SJCRH30 (cell line): Measurements from ENCODE around the gene PIM3. TPM values are rescaled to one million over a fixed set of nuclear protein-coding genes. Genes with fewer than 3 reads are reported as not detected.
"Not testable (repeated sequence)": the region's sequence is repeated elsewhere in the genome, so short reads cannot be mapped to it uniquely, and the experiment has no call there.

Experiments used
- DNase-seq, 2 experiments: peaks; one replicate each; pipeline ENCODE4 v3.0.0-alpha.2; 2015 to 2020
- H3K27ac ChIP-seq: fragments of 250-450 bp; sonication (Bioruptor Pico); 2 replicates; pipeline ENCODE4 v1.5.1; 2020; ENCODE audit warnings: mild to moderate bottlenecking, moderate library complexity
- H3K27me3 ChIP-seq: fragments of 250-450 bp; sonication (Bioruptor Pico); 2 replicates; pipeline ENCODE4 v1.5.1; 2020; ENCODE audit warnings: mild to moderate bottlenecking, moderate library complexity
- H3K36me3 ChIP-seq: fragments of 250-450 bp; sonication (Bioruptor Pico); 2 replicates; pipeline ENCODE4 v1.5.1; 2020; ENCODE audit warnings: mild to moderate bottlenecking, moderate library complexity
- H3K4me1 ChIP-seq: fragments of 250-450 bp; sonication (Bioruptor Pico); 2 replicates; pipeline ENCODE4 v1.5.1; 2020; ENCODE audit warnings: mild to moderate bottlenecking, moderate library complexity
- H3K4me3 ChIP-seq: fragments of 250-450 bp; sonication (Bioruptor Pico); 2 replicates; pipeline ENCODE4 v1.5.1; 2020; ENCODE audit warnings: mild to moderate bottlenecking, moderate library complexity
- H3K9me3 ChIP-seq: fragments of 250-450 bp; sonication (Bioruptor Pico); replicated peaks from 2 replicates; pipeline ENCODE4 v1.5.1; 2020; ENCODE audit warnings: mild to moderate bottlenecking, moderate library complexity
- total RNA-seq: library from RNA; depleted of rRNA; stranded (reverse); fragments of >200 nt; shearing (Covaris generic); gene quantifications from 2 replicates; pipeline ENCODE4 v1.2.3, GENCODE V29; 2014

The PIM3 gene
- total RNA-seq, 1 experiment from 2014 or later: 51.2 TPM

DNA sequence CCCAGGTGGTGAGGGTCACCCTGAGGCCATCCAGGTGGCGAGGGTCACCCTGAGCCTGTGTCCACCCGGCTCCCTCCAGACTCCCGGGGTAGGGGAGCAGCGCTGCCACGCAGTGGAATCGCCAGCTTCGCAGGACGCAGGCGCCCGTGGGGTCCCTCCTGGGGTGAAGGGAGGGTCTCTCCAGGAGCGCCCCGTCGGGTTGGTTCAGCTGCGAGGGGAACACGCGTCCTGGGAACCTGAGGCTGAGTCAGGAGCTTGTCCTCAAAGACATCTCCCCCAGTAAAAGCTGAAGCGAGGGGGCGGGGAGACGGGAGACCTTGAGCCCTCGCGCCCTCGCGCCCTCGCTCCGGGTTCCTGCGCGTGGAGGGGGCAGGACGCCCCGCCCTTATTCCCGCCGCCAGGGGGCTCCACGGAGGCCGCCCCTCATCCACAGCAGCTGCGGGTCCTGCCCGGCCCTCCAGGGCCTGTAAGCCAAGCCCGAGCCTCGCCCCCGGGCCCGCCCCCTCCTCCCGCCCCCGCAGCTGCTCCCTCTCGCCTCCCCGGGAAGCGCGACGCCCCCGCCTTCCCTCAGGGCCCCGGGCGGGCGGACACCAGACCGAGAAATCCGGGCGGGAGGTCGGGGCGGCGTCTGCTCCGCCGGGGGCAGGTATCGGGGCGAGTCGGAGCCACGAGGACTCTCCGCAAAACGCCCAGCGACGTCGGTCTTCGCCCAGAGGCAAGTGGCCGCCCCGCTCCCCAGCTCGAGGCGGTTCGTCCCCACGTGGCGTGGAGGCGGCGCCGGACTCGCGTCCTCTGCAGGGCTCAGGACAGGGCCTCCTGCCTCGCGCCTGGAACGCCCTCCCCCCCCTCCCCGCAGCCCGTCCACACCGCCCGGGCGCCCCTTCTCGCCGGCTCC, 22.8 kb downstream of the PIM3 start:
- Histone ChIP-seq H3K27me3 (no peaks in the 10 kb centered on the region), H3K27ac (no peak overlapping the region), H3K36me3 (no peaks in the 10 kb centered on the region), H3K4me3 (no peak overlapping the region), H3K9me3 (peaks cover 10% of the 10 kb centered on the region; the same call in 1 of the 2 replicates), H3K4me1 (no peaks in the 10 kb centered on the region)
- no peak for DNase-seq

DNA sequence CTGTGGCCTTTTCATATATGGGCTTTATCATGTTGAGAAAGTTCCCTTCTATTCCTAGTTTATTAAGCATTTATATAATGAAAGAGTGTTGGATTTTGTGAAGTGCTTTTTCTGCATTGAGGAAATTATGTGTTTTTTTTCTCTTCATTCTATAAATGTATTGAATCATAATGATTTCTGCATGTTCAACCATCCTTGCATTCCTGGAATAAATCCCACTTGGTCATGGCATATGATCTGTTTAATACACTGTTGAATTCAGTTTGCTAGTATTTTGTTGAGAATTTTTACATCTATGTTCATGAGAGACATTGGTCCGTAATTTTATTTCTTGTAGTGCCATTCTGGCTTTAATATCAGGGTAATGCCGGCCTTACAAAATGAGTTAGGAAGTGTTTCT, 25.8 kb downstream of the PIM3 start:
- no peak overlapping the region for H3K27ac ChIP-seq
- H3K4me1 ChIP-seq: no peaks in the 10 kb centered on the region
- no peak overlapping the region for H3K4me3 ChIP-seq
- no peaks in the 10 kb centered on the region for H3K27me3 ChIP-seq
- DNase-seq: no peak
- peaks cover 16% of the 10 kb centered on the region for H3K9me3 ChIP-seq
- no peaks in the 10 kb centered on the region for H3K36me3 ChIP-seq

DNA sequence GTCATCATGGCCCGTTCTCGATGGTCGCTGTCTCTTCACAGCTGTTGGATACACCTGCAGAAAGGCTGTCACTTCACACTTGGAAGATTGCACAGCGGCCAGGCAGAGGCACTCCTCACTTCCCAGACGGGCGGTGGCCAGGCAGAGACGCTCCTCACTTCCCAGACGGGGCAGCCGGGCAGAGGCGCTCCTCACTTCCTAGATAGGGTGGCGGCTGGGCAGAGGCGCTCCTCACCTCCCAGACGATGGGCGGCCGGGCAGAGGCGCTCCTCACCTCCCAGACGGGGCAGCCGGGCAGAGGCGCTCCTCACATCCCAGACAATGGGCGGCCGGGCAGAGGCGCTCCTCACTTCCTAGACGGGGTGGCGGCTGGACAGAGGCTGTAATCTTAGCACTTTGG, 29.3 kb downstream of the PIM3 start:
- H3K4me3 ChIP-seq, H3K27me3 ChIP-seq, H3K36me3 ChIP-seq, H3K27ac ChIP-seq, H3K4me1 ChIP-seq, DNase-seq: not testable (repeated sequence)
- H3K9me3 ChIP-seq: peaks cover 17% of the 10 kb centered on the region

DNA sequence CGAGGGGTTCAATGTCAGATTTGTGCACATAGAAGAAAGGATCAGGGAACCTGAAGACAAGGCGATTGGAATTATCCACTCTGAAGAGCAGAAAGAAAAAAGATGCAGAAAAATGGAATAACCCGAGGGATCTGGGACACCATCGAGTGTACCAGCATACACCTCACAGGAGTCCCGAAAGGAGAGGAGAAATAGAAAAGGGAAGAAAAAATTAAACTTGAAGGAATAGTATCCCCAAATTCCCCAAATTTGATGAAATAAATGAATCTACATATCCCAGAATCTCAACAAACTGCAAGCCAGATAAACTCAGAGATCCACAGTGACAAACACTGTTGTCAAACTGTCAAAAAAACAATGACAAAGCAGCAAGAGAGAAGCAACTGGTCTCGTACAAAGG, 30.6 kb downstream of the PIM3 start:
- Histone ChIP-seq H3K36me3 (no peaks in the 10 kb centered on the region), H3K27me3 (no peaks in the 10 kb centered on the region), H3K4me1 (no peaks in the 10 kb centered on the region), H3K27ac (no peak overlapping the region), H3K9me3 (peaks cover 17% of the 10 kb centered on the region), H3K4me3 (no peak overlapping the region)
- no peak for DNase-seq

DNA sequence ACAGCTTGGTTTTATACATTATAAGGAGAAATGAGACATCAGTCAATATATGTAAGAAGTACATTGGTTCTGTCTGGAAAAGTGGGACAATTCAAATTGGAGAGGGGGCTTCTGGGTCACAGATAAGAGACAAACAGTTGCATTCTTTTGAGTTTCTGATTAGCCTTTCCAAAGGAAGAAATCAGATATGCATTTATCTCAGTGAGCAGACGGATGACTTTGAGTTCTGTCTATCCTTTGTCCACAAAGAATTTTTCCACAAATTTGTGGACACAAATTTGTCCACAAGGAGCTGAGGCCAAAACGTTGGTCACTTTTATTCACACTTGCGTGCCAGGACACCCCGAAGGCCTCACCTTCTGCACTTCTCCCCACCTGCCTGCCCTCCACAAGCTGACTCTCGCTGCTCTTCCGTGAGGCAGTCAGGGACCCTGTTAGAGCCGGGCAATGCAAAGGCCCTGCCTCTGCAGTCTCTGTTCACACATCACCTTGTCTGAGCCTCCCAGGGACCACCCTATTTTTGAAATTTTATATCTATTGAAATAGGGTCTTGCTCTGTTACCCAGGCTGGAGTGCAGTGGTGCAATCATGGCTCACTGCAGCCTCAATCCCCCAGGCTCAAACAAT, 31.4 kb downstream of the PIM3 start:
- Histone ChIP-seq H3K27me3 (no peaks in the 10 kb centered on the region), H3K9me3 (peaks cover 12% of the 10 kb centered on the region), H3K36me3 (no peaks in the 10 kb centered on the region), H3K4me3 (no peak overlapping the region), H3K4me1 (no peaks in the 10 kb centered on the region), H3K27ac (no peak overlapping the region)
- DNase-seq: no peak

DNA sequence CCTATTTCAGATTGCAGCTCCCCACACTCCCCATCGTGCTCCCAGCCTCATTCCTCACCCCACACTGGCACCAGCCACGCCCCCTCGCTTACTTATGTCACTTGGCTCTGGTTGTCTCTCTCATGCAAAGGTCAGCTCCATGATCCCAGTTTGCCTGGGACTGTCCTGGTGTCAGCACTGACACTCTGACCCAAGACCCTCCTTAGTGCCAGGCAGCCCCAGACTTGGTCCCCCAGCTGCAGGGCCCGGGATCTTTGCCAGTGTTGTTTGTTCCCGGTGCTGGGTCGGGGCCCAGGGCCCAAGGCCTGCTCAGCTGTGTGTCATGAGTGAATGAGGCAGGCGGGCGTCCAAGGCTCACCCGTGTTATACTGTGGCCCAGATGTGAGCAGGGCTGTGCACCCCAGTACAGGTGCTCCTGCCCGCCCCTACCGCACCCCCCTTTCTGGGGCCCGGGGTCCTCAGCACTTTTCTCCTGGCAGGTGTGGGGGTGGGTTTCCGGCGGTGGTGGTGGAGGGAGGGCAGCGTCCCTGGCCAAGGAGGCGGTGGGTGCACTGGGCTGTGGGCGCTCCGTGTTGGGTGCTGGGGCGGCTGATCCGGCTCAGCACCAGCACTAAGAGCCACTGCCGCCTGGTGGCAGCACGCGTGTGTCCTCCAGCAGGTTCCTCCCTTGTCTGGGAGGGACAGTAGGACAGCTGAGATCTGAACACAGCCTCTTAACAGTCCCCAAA, 32.5 kb downstream of the PIM3 start:
- no peaks in the 10 kb centered on the region for H3K4me1 ChIP-seq
- no peak overlapping the region for H3K4me3 ChIP-seq
- no peak overlapping the region for H3K27ac ChIP-seq
- peak; percentile 33 to 48 for DNase-seq
- H3K36me3 ChIP-seq: no peaks in the 10 kb centered on the region
- H3K27me3 ChIP-seq: no peaks in the 10 kb centered on the region
- peaks cover 12% of the 10 kb centered on the region for H3K9me3 ChIP-seq

DNA sequence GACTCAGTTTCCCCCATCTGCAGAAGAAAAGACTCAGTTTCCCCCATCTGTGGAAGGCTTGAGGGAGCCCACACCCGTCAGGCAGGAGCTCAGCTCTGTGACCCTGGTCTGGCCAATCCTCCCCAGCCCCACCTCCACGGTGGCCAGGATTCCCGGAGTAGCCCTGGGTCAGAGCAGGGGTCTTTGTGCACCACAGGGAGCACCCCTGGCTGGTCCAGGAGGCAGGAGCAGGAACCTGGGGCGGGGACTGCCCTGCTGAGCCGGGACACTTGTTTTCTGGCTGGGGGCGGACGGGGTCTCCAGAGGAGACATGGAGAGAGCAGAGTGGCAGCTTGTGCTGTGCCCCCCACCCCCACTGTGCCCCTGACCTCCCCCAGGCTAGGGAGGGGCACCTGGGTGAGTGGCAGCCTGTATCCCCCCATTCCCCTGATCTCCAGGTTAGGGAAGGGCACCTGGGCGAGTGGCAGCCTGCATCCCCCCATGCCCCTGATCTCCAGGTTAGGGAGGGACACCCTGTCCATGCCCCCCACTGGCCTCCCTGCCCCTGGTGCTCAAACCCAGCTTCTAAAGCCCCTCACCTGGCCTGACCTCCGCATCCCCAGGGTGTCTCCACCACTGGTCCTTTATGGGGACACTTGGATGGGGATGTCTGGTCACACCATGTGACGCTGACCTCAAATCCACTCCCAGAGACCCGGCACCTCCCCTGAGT, 33.2 kb downstream of the PIM3 start:
- Histone ChIP-seq H3K27me3 (no peaks in the 10 kb centered on the region), H3K4me1 (no peaks in the 10 kb centered on the region), H3K9me3 (peaks cover 12% of the 10 kb centered on the region), H3K36me3 (no peaks in the 10 kb centered on the region), H3K4me3 (no peak overlapping the region), H3K27ac (no peak overlapping the region)
- DNase-seq: no peak

DNA sequence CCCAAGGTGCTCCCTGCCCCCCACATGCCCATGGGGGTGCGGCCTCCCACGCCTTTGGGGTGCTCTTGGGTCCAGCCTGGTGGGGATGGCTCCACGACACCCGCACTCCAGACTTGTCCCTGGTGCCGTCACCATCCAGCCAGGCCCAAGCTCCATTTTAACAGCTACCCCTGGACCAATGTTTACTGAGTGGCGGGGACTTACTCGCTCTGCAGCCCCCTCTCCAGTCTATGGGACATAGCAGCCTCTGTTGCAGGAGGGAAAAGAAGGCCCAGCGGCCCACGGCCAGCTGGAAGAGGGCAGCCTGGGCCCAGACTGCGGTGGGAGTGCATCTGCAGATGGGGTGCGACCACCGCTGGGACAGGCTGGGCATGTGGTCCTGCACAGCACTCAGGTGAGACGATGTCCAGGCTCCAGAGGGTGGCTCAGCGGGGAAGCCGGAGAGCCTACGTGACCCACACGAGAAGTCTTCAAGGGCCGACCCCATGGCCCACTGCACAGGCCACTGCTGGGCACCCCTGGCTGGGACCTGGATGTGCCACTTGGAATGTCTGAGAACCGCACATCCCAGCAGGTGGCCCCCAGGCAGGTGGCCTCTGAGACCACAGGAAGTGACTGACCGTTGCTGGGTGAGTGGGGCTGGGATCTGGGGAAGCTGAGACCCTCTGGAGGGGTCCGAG, 33.9 kb downstream of the PIM3 start:
- Histone ChIP-seq H3K4me1 (no peaks in the 10 kb centered on the region), H3K9me3 (peaks cover 12% of the 10 kb centered on the region), H3K36me3 (no peaks in the 10 kb centered on the region), H3K4me3 (no peak overlapping the region), H3K27ac (no peak overlapping the region), H3K27me3 (no peaks in the 10 kb centered on the region)
- no peak for DNase-seq

DNA sequence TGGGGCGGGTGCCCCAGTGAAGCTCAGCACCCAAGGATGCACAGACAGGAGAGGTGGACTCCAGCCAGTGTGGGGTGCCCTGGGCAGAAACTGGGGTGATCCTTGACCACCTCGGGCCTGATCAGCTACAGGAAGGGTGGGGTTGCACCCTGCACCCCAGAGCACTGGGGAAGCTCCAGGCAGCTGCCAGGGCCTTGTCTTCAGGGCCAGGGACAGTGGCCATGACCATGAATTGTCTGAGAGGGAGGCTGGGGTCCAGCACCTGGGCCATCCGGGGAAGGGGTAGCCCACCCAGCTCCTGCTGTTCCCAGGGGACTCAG, 34.4 kb downstream of the PIM3 start:
- no peak for DNase-seq
- Histone ChIP-seq H3K9me3 (peaks cover 12% of the 10 kb centered on the region), H3K27me3 (no peaks in the 10 kb centered on the region), H3K4me1 (no peaks in the 10 kb centered on the region), H3K36me3 (no peaks in the 10 kb centered on the region), H3K27ac (no peak overlapping the region), H3K4me3 (no peak overlapping the region)

DNA sequence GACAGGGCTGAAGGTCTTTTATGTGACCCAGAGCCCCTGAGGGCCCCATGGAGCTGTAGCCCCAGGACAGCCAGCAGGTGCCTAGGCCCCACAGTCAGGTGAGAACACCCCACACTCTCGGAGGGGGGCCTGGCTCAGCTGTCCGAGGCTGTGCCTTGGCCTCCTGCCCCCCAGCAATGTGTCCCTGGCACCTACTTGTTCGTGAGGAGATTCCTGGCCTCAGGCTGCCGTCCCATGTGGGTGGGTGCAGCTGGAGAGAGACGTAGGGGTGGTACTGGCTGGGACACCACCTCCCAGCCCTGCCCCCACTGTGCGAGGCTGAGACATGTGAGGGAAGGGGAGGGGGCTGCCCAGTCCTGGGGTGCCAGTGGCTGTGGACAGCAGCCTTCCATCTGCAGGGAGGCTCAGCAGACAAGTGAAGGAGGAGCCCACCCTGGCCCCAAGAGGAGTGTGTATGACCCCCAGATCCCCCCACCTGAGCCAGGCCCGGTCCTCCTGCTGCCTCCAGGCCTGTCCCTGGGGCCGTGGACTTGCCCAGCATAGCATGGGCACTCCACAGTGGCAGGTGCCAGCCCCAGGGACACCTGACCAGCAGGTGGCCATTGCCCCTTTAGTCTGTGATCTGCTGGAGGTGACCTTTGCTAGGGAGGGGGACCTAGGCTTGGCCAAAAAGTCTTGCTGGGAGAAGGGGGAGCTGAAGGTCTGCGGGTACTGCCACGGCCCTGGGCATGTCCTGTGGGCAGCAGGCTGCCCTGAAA, 35.0 kb downstream of the PIM3 start:
- DNase-seq: no peak
- Histone ChIP-seq H3K36me3 (no peaks in the 10 kb centered on the region), H3K4me3 (no peak overlapping the region), H3K4me1 (no peaks in the 10 kb centered on the region), H3K9me3 (peaks cover 9% of the 10 kb centered on the region), H3K27me3 (no peaks in the 10 kb centered on the region), H3K27ac (no peak overlapping the region)

DNA sequence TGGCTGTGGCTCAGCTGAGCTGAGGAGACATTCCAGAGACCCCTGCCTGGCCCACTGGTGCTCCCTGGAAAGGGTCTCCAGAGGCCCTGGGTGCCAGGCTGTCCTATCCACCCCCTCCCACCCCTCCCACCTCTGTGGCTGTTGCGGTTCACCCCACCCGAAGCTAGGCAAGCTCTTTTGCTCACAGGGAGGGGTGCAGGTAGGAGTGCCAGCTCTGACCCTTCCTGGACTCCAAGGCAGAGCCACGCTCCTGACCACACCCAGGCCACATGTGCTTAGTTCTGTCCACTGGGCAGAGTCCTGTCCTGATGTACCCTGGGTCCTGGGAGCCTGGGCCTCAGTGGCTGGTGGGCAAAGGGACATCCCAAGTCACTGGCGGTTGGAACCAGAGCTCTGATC, 35.5 kb downstream of the PIM3 start:
- DNase-seq: no peak
- H3K36me3 ChIP-seq: no peaks in the 10 kb centered on the region
- H3K4me1 ChIP-seq: no peaks in the 10 kb centered on the region
- no peak overlapping the region for H3K4me3 ChIP-seq
- peaks cover 3% of the 10 kb centered on the region; the same call in 1 of the 2 replicates for H3K9me3 ChIP-seq
- no peak overlapping the region for H3K27ac ChIP-seq
- H3K27me3 ChIP-seq: no peaks in the 10 kb centered on the region

DNA sequence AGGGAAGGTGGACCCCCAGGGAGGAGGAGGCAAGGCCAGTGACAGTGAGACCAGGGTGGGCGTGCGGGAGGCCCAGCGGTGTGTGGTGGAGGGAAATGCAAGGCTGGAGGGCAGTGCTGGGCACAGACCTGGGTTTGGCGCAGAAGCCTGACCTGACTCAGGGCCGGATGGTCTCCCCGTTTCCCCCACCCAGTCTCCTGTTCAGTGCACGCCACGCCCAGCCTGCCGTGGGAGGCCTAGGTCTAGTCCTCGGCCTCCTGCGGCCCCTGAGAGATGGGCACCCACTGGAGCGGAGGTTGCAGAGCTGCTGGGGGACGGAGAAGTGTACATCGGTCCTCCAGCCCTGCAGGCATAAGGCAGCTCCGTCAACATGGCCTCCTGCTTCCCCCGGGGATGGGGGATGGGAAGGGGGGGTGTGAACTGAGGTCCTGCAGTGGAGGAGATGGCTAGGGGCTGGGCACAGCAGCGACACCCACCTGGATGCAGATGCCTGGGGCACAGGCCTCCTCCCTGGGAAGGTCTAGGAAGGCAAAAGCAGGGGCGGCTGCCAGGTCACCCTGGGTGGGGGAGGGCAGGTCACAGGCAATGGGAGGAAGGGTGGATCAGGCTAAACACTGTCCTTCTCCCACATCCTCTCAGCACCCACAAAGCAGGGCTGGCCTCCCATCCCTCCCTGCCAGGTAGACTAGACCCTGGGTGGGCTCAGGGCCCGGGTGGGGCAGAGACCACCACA, 36.1 kb downstream of the PIM3 start:
- H3K36me3 ChIP-seq: no peaks in the 10 kb centered on the region
- no peak overlapping the region for H3K4me3 ChIP-seq
- DNase-seq: no peak
- H3K27me3 ChIP-seq: no peaks in the 10 kb centered on the region
- no peaks in the 10 kb centered on the region for H3K4me1 ChIP-seq
- no peak overlapping the region for H3K27ac ChIP-seq
- no peaks in the 10 kb centered on the region for H3K9me3 ChIP-seq

DNA sequence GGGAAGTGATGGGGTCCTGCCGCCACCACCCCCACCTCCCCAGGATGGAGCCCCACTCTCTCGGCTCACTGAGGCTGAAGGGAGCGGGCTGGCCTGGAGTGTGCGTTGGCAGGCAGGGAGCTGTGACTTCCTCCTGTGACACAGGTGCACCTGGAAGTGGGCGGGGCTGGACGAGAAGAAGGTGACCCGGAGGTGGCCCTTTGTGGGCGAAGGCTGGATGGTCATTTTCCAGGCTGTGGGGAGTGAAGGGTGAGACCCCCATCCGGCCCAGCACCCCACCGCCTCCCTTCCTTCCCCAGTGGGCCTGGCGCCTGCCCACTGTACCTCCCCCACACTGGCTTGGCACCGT, 36.7 kb downstream of the PIM3 start:
- Histone ChIP-seq H3K9me3 (no peaks in the 10 kb centered on the region), H3K27me3 (no peaks in the 10 kb centered on the region), H3K4me3 (no peak overlapping the region), H3K4me1 (no peaks in the 10 kb centered on the region), H3K36me3 (no peaks in the 10 kb centered on the region), H3K27ac (no peak overlapping the region)
- DNase-seq: no peak
